Measurements from ENCODE around the gene P4HA1.
A peak's percentile ranks its signal among the peaks of the same experiment; 100 is the strongest.

P4HA1 gene

GRCh38 chr10:73065441-73065840, 31.2 kb downstream of the P4HA1 start:
- DNase-seq = no peak
- Histone ChIP-seq H3K27me3 (replicated peaks) (no peaks in the 10 kb centered on the region), H3K27ac (no peak overlapping the region), H3K36me3 (replicated peaks) (peaks cover 32% of the 10 kb centered on the region), H3K4me3 (ENCODE audit: low read depth, low read length) (no peak overlapping the region)
- TF ChIP-seq CTCF (IDR thresholded peaks at IDR 0.05; ENCODE audit: low read depth, low read length, missing control alignments) = no peak
- in situ Hi-C loops (cut with HindIII; ENCODE audit: low pct_ligation_motif_present, low sequenced_read_pairs) = no loop called here

GRCh38 chr10:73061743-73062142, 34.9 kb downstream of the P4HA1 start:
- Histone ChIP-seq H3K27ac (no peak overlapping the region), H3K4me3 (ENCODE audit: low read depth, low read length) (no peak overlapping the region), H3K27me3 (replicated peaks) (no peaks in the 10 kb centered on the region), H3K36me3 (replicated peaks) (peaks cover 27% of the 10 kb centered on the region)
- in situ Hi-C loops (cut with HindIII; ENCODE audit: low pct_ligation_motif_present, low sequenced_read_pairs) = no loop called here
- no peak for TF ChIP-seq CTCF (IDR thresholded peaks at IDR 0.05; ENCODE audit: low read depth, low read length, missing control alignments)
- DNase-seq = no peak

- peaks cover 23% of the 10 kb centered on the region for H3K36me3 ChIP-seq (replicated peaks)
- DNase-seq = no peak
- no peaks in the 10 kb centered on the region for H3K27me3 ChIP-seq (replicated peaks)
- in situ Hi-C loops (cut with HindIII; ENCODE audit: low pct_ligation_motif_present, low sequenced_read_pairs) = no loop called here
- H3K4me3 ChIP-seq (ENCODE audit: low read depth, low read length) = no peak overlapping the region
- no peak overlapping the region for H3K27ac ChIP-seq
- TF ChIP-seq CTCF (IDR thresholded peaks at IDR 0.05; ENCODE audit: low read depth, low read length, missing control alignments) = peak; percentile 39
Measured at GRCh38 chr10:73060738-73061635, 35.7 kb downstream of the P4HA1 start.

GRCh38 chr10:73060173-73060572, 36.5 kb downstream of the P4HA1 start:
- H3K4me3 ChIP-seq (ENCODE audit: low read depth, low read length) = no peak overlapping the region
- in situ Hi-C loops (cut with HindIII; ENCODE audit: low pct_ligation_motif_present, low sequenced_read_pairs) = no loop called here
- peaks cover 26% of the 10 kb centered on the region for H3K36me3 ChIP-seq (replicated peaks)
- no peak for TF ChIP-seq CTCF (IDR thresholded peaks at IDR 0.05; ENCODE audit: low read depth, low read length, missing control alignments)
- no peak overlapping the region for H3K27ac ChIP-seq
- no peak for DNase-seq
- H3K27me3 ChIP-seq (replicated peaks) = no peaks in the 10 kb centered on the region

GRCh38 chr10:73058057-73058591, 38.5 kb downstream of the P4HA1 start:
- no peak for TF ChIP-seq CTCF (IDR thresholded peaks at IDR 0.05; ENCODE audit: low read depth, low read length, missing control alignments)
- no peak for DNase-seq
- no peaks in the 10 kb centered on the region for H3K27me3 ChIP-seq (replicated peaks)
- no peak overlapping the region for H3K27ac ChIP-seq
- peaks cover 25% of the 10 kb centered on the region for H3K36me3 ChIP-seq (replicated peaks)
- in situ Hi-C loops (cut with HindIII; ENCODE audit: low pct_ligation_motif_present, low sequenced_read_pairs) = no loop called here
- H3K4me3 ChIP-seq (ENCODE audit: low read depth, low read length) = no peak overlapping the region

Data from brain microvascular endothelial cell (primary cell).